Stimulated activated CD4-positive, alpha-beta T cell treated with anti-CD3 and anti-CD28 coated beads, Interleukin-12 subunit alpha, Interleukin-12 subunit beta, amount 100 ng/mL, for 4 hours (primary cell): ENCODE results near the gene GEMIN5.

Experiments used
- DNase-seq: peaks from one replicate; pipeline ENCODE4 v3.0.0-alpha.2; 2020

The GEMIN5 gene

GRCh38 chr5:154884424-154884823 is 53.6 kb downstream of the GEMIN5 start:
- DNase-seq, result no peak

GRCh38 chr5:154881986-154882385 is 56.0 kb downstream of the GEMIN5 start:
- DNase-seq, result no peak

GRCh38 chr5:154878642-154879335 is 59.2 kb downstream of the GEMIN5 start:
- DNase-seq, result no peak

GRCh38 chr5:154873791-154874331 is 64.2 kb downstream of the GEMIN5 start:
- no peak for DNase-seq

GRCh38 chr5:154871734-154872133 is 66.3 kb downstream of the GEMIN5 start:
- no peak for DNase-seq

- no peak for DNase-seq
These were observed 69.3 kb downstream of the GEMIN5 start for GRCh38 chr5:154868702-154869101.

- DNase-seq, result no peak
These were observed 71.2 kb downstream of the GEMIN5 start for GRCh38 chr5:154866841-154867240.

- DNase-seq, result no peak
These were observed 72.4 kb downstream of the GEMIN5 start for GRCh38 chr5:154865466-154866184.

- DNase-seq, result no peak
These were observed 74.5 kb downstream of the GEMIN5 start for GRCh38 chr5:154863291-154864080.

- no peak for DNase-seq
These were observed 75.2 kb downstream of the GEMIN5 start for GRCh38 chr5:154862766-154863165.

GRCh38 chr5:154861946-154862345 is 76.1 kb downstream of the GEMIN5 start:
- DNase-seq, result no peak

GRCh38 chr5:154860765-154861164 is 77.2 kb downstream of the GEMIN5 start:
- DNase-seq, result no peak

GRCh38 chr5:154860123-154860522 is 77.9 kb downstream of the GEMIN5 start:
- DNase-seq, result no peak

GRCh38 chr5:154858972-154859871 is 78.8 kb downstream of the GEMIN5 start:
- no peak for DNase-seq

GRCh38 chr5:154858297-154858971 is 79.6 kb downstream of the GEMIN5 start, which contains the start of gene CNOT8:
Gene CNOT8, plus strand, starts transcription at chr5:154858627. Its CDS starts 4,652 bp downstream, at chr5:154863279.
- peak; percentile 97 for DNase-seq

- peak; percentile 75 for DNase-seq
These were observed 80.3 kb downstream of the GEMIN5 start for GRCh38 chr5:154857530-154858296.

GRCh38 chr5:154851351-154851750 is 86.7 kb downstream of the GEMIN5 start:
- DNase-seq, result no peak

GRCh38 chr5:154850255-154851062 is 87.6 kb downstream of the GEMIN5 start, which contains the start of gene FAXDC2:
Gene FAXDC2, minus strand, starts transcription at chr5:154850603. Its CDS starts 12,425 bp downstream, at chr5:154838178.
- DNase-seq, result no peak

GRCh38 chr5:154849791-154850201 is 88.2 kb downstream of the GEMIN5 start:
- no peak for DNase-seq
